Measurements from ENCODE around the gene C1QTNF8.

Gene C1QTNF8

GRCh38 chr16:1038932-1039331, 57.1 kb downstream of the C1QTNF8 start:
- no peak for DNase-seq

All from DMS153 (cell line).